Transverse colon (tissue), 4 donors: Measurements from ENCODE around the gene TRAPPC2.

ENCODE experiments used
- EP300 ChIP-seq: sonication (generic); formaldehyde crosslinking; IDR thresholded peaks from one replicate; pipeline ENCODE4 v1.6.1; 2017; ENCODE audit warnings: antibody characterized with exemption, low read depth
- POLR2A ChIP-seq: fragments of 450-650 bp; IDR thresholded peaks from one replicate; pipeline ENCODE4 v1.6.1; 2016; ENCODE audit warnings: antibody characterized with exemption, mild to moderate bottlenecking, moderate library complexity
- POLR2AphosphoS5 ChIP-seq, 3 donors: sonication (generic); formaldehyde crosslinking; IDR thresholded peaks; one replicate each; pipeline ENCODE4 v1.6.1; 2016; ENCODE audit warnings: antibody characterized with exemption in 3 of 3
- TF ChIP-seq, protein P1 (sequence below), 5 experiments: fragments of 200-600 bp in 3 of 5; fragments of 450-650 bp in 2 of 5; sonication (generic) in 3 of 5; IDR thresholded peaks; 1 replicate in 2 of 5; 2 replicates in 3 of 5; pipeline ENCODE4 v1.5.1; 2016 to 2017; ENCODE audit warnings: antibody characterized with exemption in 5 of 5, inconsistent platforms in 3 of 5, mild to moderate bottlenecking in 2 of 5, moderate library complexity in 1 of 5

DNA sequence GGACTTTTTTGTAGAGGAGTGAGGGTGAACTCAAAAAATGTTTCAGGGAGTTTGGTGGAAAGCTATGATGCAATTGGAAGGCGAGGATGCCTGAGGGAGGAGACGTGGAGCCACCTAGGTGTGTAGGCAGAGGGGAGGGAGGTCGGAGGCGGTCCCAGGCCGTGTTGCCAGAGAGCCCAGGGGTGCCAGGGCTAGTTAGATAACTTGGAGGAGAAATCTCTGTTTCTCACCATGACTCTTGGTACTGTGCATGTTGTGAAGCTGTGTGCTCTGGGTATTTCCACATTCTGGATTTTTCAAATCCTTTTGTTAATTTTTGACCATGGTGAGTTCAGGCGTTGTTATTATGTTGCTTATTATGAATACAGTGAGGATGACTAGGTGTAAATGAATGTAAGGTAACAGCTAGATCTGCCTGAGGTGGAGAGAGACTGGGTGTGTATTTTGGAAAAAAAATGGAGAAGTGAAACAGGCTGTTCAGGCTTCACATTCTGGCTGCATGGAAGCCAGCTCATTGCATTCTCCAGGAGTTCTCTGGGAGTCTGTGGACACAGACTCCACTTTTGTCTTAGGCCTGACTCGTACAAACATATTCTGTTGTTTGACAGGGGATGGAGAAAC lies 41.0 kb downstream of the TRAPPC2 start:
- TF ChIP-seq, protein P1, sequence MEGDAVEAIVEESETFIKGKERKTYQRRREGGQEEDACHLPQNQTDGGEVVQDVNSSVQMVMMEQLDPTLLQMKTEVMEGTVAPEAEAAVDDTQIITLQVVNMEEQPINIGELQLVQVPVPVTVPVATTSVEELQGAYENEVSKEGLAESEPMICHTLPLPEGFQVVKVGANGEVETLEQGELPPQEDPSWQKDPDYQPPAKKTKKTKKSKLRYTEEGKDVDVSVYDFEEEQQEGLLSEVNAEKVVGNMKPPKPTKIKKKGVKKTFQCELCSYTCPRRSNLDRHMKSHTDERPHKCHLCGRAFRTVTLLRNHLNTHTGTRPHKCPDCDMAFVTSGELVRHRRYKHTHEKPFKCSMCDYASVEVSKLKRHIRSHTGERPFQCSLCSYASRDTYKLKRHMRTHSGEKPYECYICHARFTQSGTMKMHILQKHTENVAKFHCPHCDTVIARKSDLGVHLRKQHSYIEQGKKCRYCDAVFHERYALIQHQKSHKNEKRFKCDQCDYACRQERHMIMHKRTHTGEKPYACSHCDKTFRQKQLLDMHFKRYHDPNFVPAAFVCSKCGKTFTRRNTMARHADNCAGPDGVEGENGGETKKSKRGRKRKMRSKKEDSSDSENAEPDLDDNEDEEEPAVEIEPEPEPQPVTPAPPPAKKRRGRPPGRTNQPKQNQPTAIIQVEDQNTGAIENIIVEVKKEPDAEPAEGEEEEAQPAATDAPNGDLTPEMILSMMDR (IDR thresholded peaks at IDR 0.05) = no peak
- TF ChIP-seq POLR2A (no peak), EP300 (no peak), POLR2AphosphoS5 (IDR thresholded peaks at IDR 0.05) (no peak)
